Endothelial cell (in vitro differentiated cells): ENCODE results near the gene CCS. TPM values are rescaled to one million over a fixed set of nuclear protein-coding genes. Genes with fewer than 3 reads are reported as not detected.

Experiments used
- DNase-seq: peaks from one replicate; pipeline ENCODE4 v3.0.0; 2021; ENCODE audit warnings: low spot score
- H3K27ac Mint-ChIP-seq: one replicate; pipeline ENCODE4 v1.8.0; 2021; ENCODE audit warnings: mixed read lengths, inconsistent platforms; ENCODE audit not compliant: unreplicated experiment
- H3K27me3 Mint-ChIP-seq: one replicate; pipeline ENCODE4 v1.8.0; 2021; ENCODE audit warnings: mild to moderate bottlenecking, moderate library complexity, mixed read lengths, inconsistent platforms; ENCODE audit not compliant: unreplicated experiment
- H3K36me3 Mint-ChIP-seq: one replicate; pipeline ENCODE4 v1.8.0; 2021; ENCODE audit warnings: mild to moderate bottlenecking, low read depth, mixed read lengths, inconsistent platforms; ENCODE audit not compliant: unreplicated experiment
- H3K4me1 Mint-ChIP-seq: one replicate; pipeline ENCODE4 v1.8.0; 2021; ENCODE audit warnings: mild to moderate bottlenecking, mixed read lengths, inconsistent platforms; ENCODE audit not compliant: unreplicated experiment
- H3K4me3 Mint-ChIP-seq: one replicate; pipeline ENCODE4 v1.8.0; 2021; ENCODE audit warnings: mild to moderate bottlenecking, mixed read lengths, inconsistent platforms; ENCODE audit not compliant: unreplicated experiment
- H3K9me3 Mint-ChIP-seq: one replicate; pipeline ENCODE4 v1.8.0; 2021; ENCODE audit warnings: mixed read lengths, inconsistent platforms; ENCODE audit not compliant: unreplicated experiment
- total RNA-seq: library from RNA; stranded (reverse); fragmentation: NEBNext Ultra II Directional; extraction: Animal tissue kit (Norgen Biotek cat#: 25700); gene quantifications from one replicate; pipeline ENCODE4 v1.2.1, GENCODE V29; 2021; ENCODE audit not compliant: unreplicated experiment
- TF ChIP-seq, protein P1 (sequence below): fragments of 200-600 bp; sonication (generic); IDR thresholded peaks from one replicate; pipeline ENCODE4 v1.5.0; 2021; ENCODE audit warnings: antibody characterized with exemption; ENCODE audit not compliant: unreplicated experiment

CCS gene
- total RNA-seq, 1 donor from 2014 or later = 51.2 TPM

DNA sequence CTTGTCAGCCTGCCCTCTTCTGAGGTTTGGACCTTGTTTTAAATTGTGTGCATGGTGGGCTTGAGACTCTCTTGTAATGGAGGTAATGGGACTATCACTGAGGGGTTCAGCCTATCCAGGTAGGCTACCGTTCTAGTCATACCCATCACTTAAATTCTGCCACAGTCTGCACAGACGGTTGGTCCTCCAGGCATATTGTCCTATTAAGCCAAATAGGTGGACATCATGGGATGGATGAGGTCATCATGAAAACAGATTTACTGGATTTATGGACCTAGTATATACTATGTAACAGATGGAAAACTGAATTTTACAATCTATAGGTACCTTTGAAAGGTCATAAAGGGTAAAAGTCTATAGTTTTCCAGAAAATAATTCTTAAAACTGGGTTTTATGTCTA lies 36.4 kb downstream of the CCS start:
- Mint-ChIP-seq H3K9me3 (no peaks in the 10 kb centered on the region), H3K4me3 (no peak overlapping the region), H3K27me3 (peaks cover 4% of the 10 kb centered on the region), H3K4me1 (peaks cover 3% of the 10 kb centered on the region), H3K36me3 (peaks cover 31% of the 10 kb centered on the region), H3K27ac (no peak overlapping the region)
- DNase-seq = no peak
- TF ChIP-seq, protein P1, sequence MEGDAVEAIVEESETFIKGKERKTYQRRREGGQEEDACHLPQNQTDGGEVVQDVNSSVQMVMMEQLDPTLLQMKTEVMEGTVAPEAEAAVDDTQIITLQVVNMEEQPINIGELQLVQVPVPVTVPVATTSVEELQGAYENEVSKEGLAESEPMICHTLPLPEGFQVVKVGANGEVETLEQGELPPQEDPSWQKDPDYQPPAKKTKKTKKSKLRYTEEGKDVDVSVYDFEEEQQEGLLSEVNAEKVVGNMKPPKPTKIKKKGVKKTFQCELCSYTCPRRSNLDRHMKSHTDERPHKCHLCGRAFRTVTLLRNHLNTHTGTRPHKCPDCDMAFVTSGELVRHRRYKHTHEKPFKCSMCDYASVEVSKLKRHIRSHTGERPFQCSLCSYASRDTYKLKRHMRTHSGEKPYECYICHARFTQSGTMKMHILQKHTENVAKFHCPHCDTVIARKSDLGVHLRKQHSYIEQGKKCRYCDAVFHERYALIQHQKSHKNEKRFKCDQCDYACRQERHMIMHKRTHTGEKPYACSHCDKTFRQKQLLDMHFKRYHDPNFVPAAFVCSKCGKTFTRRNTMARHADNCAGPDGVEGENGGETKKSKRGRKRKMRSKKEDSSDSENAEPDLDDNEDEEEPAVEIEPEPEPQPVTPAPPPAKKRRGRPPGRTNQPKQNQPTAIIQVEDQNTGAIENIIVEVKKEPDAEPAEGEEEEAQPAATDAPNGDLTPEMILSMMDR = no peak

DNA sequence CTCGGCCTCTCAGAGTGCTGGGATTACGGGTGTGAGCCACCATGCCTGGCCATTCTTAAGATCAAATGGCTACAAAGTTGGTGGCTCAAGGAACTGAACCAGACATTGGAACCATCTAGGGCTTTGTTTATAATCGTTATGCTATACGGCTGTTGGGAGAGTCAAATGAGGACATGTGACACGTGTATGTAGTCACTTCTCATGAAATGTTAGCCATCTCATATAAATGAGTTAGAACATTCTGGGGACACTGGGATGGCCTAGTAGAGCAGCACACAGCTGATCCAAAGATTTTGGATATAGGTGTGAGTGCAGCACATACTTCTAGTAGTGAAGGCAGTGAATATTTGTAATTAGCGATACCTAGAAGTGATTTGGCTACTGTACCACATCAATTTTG lies 38.9 kb downstream of the CCS start:
- H3K36me3 Mint-ChIP-seq = peaks cover 29% of the 10 kb centered on the region
- no peaks in the 10 kb centered on the region for H3K9me3 Mint-ChIP-seq
- no peak for DNase-seq
- peaks cover 4% of the 10 kb centered on the region for H3K4me1 Mint-ChIP-seq
- no peak overlapping the region for H3K4me3 Mint-ChIP-seq
- TF ChIP-seq, protein P1 = no peak
- no peak overlapping the region for H3K27ac Mint-ChIP-seq
- peaks cover 4% of the 10 kb centered on the region for H3K27me3 Mint-ChIP-seq

DNA sequence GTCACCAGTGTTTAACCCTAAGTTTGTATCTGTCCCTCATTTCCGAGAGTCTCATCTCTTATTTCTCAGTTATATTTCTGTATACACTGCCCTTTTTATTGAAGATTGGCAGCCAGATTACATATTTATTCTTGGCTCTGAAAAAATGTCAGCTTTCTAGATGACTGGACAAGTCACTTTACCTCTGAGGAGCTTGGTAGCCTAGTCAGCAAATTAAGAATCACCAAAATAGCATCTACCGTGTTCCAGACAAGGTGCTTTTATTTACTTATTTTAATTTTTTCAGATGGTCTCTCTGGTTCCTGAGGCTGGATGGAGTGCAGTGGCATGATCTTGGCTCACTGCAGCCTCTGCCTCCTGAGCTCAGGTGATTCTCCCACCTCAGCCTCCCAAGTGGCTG lies 40.0 kb downstream of the CCS start:
- H3K36me3 Mint-ChIP-seq = peaks cover 19% of the 10 kb centered on the region
- H3K9me3 Mint-ChIP-seq = no peaks in the 10 kb centered on the region
- peaks cover 10% of the 10 kb centered on the region for H3K4me1 Mint-ChIP-seq
- no peak overlapping the region for H3K4me3 Mint-ChIP-seq
- no peak for DNase-seq
- H3K27ac Mint-ChIP-seq = no peak overlapping the region
- H3K27me3 Mint-ChIP-seq = peaks cover 5% of the 10 kb centered on the region
- TF ChIP-seq, protein P1 = no peak

DNA sequence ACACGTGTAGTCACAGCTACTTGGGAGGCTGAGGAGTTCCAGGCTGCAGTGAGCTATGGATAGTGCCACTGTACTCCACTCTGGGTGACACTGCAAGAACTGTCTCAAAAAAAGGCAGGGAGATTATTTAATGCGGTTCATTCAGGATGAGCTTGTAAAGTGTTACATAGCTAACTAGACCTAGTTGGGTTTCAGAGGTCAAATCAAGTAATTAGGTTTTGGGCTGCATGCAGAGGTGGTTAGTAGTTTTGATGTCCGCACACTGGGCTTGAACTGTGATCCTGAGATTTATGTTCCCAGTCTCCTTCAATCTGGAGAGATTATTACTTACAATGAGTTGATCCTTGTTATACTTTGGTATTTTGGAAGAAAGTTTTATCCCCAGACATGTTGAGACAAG lies 43.4 kb downstream of the CCS start:
- H3K4me3 Mint-ChIP-seq = no peak overlapping the region
- H3K9me3 Mint-ChIP-seq = no peaks in the 10 kb centered on the region
- H3K27me3 Mint-ChIP-seq = peaks cover 6% of the 10 kb centered on the region
- DNase-seq = no peak
- TF ChIP-seq, protein P1 = no peak
- H3K36me3 Mint-ChIP-seq = peaks cover 12% of the 10 kb centered on the region
- peaks cover 35% of the 10 kb centered on the region for H3K4me1 Mint-ChIP-seq
- no peak overlapping the region for H3K27ac Mint-ChIP-seq

DNA sequence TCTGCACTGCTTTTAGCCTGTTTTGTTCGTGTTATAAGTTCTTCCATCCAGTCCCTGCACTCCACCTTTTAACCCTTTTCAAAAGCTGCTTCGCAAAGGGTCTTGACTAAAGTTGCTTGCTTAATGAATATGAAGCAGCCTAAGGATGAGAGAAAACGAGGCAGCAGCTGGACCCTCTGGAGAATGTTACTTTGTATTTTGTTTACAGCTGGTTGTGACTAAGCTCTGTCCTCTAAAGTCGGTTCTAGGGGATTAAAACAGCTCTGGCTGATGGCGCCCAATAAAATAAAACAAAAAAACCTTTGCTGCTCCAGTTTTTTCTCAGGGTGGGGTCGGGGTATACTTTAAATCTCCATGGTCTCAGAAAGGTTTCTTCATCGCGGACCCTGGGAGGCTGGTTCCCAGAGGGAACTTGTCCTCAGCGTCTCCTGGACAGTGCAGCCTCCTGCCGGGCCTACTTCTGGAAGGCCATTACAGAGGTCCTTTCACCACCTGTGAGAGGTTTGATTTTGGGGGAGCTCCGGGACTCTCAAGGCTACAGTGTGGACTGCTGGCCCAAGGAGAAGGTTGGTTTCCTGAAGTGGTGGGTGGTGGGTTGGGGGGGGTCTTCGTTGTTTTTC lies 44.7 kb downstream of the CCS start:
- Mint-ChIP-seq H3K27ac (peak overlapping the region; percentile 100), H3K4me3 (peak overlapping the region; percentile 100), H3K4me1 (peaks cover 46% of the 10 kb centered on the region), H3K9me3 (no peaks in the 10 kb centered on the region), H3K27me3 (peaks cover 6% of the 10 kb centered on the region), H3K36me3 (peaks cover 20% of the 10 kb centered on the region)
- peak; percentile 16 for DNase-seq
- TF ChIP-seq, protein P1 = no peak
